Measurements from ENCODE around the gene PMM2.
"Not testable (repeated sequence)": the region's sequence is repeated elsewhere in the genome, so short reads cannot be mapped to it uniquely, and the experiment has no call there.

Gene PMM2

GRCh38 chr16:8818504-8819270, 21.0 kb downstream of the PMM2 start:
- no peak for DNase-seq (ENCODE audit: low spot score)

- no peak for DNase-seq (ENCODE audit: low spot score)
Measured at GRCh38 chr16:8819411-8820034, 21.9 kb downstream of the PMM2 start.

- no peak for DNase-seq (ENCODE audit: low spot score)
Measured at GRCh38 chr16:8822403-8822802, 24.8 kb downstream of the PMM2 start.

- no peak for DNase-seq (ENCODE audit: low spot score)
Measured at GRCh38 chr16:8826278-8826879, 28.7 kb downstream of the PMM2 start.

- DNase-seq (ENCODE audit: low spot score) = peak; percentile 52
Measured at GRCh38 chr16:8828541-8829165, 31.0 kb downstream of the PMM2 start.

GRCh38 chr16:8831450-8831849, 33.8 kb downstream of the PMM2 start:
- DNase-seq (ENCODE audit: low spot score) = no peak

- DNase-seq (ENCODE audit: low spot score) = no peak
Measured at GRCh38 chr16:8831871-8832716, 34.5 kb downstream of the PMM2 start.

- no peak for DNase-seq (ENCODE audit: low spot score)
Measured at GRCh38 chr16:8832717-8833105, 35.1 kb downstream of the PMM2 start.

- not testable (repeated sequence) for DNase-seq (ENCODE audit: low spot score)
Measured at GRCh38 chr16:8836797-8837196, 39.2 kb downstream of the PMM2 start.

GRCh38 chr16:8837594-8837993, 40.0 kb downstream of the PMM2 start:
- DNase-seq (ENCODE audit: low spot score) = not testable (repeated sequence)

- not testable (repeated sequence) for DNase-seq (ENCODE audit: low spot score)
Measured at GRCh38 chr16:8842016-8842415, 44.4 kb downstream of the PMM2 start.

GRCh38 chr16:8843296-8843695, 45.7 kb downstream of the PMM2 start:
- DNase-seq (ENCODE audit: low spot score) = not testable (repeated sequence)

GRCh38 chr16:8845699-8846298, 48.2 kb downstream of the PMM2 start:
- DNase-seq (ENCODE audit: low spot score) = no peak

- no peak for DNase-seq (ENCODE audit: low spot score)
Measured at GRCh38 chr16:8846401-8846932, 48.8 kb downstream of the PMM2 start.

- no peak for DNase-seq (ENCODE audit: low spot score)
Measured at GRCh38 chr16:8847145-8847544, 49.5 kb downstream of the PMM2 start.

GRCh38 chr16:8847623-8848022, 50.0 kb downstream of the PMM2 start:
- DNase-seq (ENCODE audit: low spot score) = no peak

- no peak for DNase-seq (ENCODE audit: low spot score)
Measured at GRCh38 chr16:8848231-8848938, 50.7 kb downstream of the PMM2 start.

GRCh38 chr16:8848939-8849391, 51.3 kb downstream of the PMM2 start:
- peak; percentile 62 for DNase-seq (ENCODE audit: low spot score)

- DNase-seq (ENCODE audit: low spot score) = no peak
Measured at GRCh38 chr16:8849411-8850011, 51.9 kb downstream of the PMM2 start.

GRCh38 chr16:8850279-8850885, 52.7 kb downstream of the PMM2 start:
- peak; percentile 92 for DNase-seq (ENCODE audit: low spot score)
